SK-N-SH (cell line): Measurements from ENCODE around the gene PNKD.

Experiments used
- FOXM1 ChIP-seq: IDR thresholded peaks from 2 replicates; pipeline ENCODE4 v1.4.0; 2012; ENCODE audit warnings: low read depth, mild to moderate bottlenecking
- MEF2A ChIP-seq: IDR thresholded peaks from 2 replicates; pipeline ENCODE4 v1.4.0; 2012; ENCODE audit warnings: low read depth, borderline replicate concordance
- NFIC ChIP-seq: IDR thresholded peaks from 2 replicates; pipeline ENCODE4 v1.4.0; 2012; ENCODE audit warnings: borderline replicate concordance
- POLR2AphosphoS5 ChIP-seq: IDR thresholded peaks from 2 replicates; pipeline ENCODE4 v1.6.1; 2012; ENCODE audit warnings: low read depth, low read length
- RAD21 ChIP-seq: IDR thresholded peaks from 2 replicates; pipeline ENCODE4 v1.6.1; 2012; ENCODE audit warnings: mild to moderate bottlenecking, low read length
- RFX5 ChIP-seq: IDR thresholded peaks from 2 replicates; pipeline ENCODE4 v1.6.1; 2012; ENCODE audit warnings: mild to moderate bottlenecking, improper control_type of control experiment, low read length
- TAF1 ChIP-seq: IDR thresholded peaks from 2 replicates; pipeline ENCODE4 v1.6.1; 2012; ENCODE audit warnings: low read depth, mild to moderate bottlenecking, low read length, moderate library complexity, borderline replicate concordance
- TF ChIP-seq, protein P1 (sequence below): fragments of 200-600 bp; sonication (generic); IDR thresholded peaks from 2 replicates; pipeline ENCODE4 v1.6.1; 2017; ENCODE audit warnings: antibody characterized with exemption, mild to moderate bottlenecking, moderate library complexity

DNA sequence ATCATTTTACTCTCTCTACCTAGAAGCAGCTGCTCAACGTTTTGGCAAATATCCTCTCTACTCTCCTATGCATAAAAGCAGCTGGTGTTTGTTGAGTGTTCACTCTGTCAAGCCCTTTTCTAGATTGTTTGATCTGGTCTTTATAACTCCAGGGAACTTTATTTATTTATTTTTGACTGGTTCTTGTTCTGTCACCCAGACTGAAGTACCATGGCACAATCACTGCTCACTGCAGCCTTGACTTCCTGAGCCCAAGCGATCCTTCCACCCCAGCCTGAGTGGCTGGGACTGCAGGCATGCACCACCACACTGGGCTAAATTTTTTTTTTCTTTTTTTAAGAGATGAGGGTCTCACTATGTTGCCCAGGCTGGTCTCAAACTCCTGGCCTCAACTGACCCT, 99.0 kb downstream of the PNKD start:
- TF ChIP-seq, protein P1, sequence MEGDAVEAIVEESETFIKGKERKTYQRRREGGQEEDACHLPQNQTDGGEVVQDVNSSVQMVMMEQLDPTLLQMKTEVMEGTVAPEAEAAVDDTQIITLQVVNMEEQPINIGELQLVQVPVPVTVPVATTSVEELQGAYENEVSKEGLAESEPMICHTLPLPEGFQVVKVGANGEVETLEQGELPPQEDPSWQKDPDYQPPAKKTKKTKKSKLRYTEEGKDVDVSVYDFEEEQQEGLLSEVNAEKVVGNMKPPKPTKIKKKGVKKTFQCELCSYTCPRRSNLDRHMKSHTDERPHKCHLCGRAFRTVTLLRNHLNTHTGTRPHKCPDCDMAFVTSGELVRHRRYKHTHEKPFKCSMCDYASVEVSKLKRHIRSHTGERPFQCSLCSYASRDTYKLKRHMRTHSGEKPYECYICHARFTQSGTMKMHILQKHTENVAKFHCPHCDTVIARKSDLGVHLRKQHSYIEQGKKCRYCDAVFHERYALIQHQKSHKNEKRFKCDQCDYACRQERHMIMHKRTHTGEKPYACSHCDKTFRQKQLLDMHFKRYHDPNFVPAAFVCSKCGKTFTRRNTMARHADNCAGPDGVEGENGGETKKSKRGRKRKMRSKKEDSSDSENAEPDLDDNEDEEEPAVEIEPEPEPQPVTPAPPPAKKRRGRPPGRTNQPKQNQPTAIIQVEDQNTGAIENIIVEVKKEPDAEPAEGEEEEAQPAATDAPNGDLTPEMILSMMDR: no peak
- TF ChIP-seq NFIC: no peak
- no peak for TF ChIP-seq MEF2A
- TF ChIP-seq TAF1: no peak
- TF ChIP-seq RAD21: no peak
- TF ChIP-seq POLR2AphosphoS5: no peak
- no peak for TF ChIP-seq RFX5
- TF ChIP-seq FOXM1: no peak
